Adrenal gland (tissue), 12 donors: ENCODE data around the gene CLDN24. TPM values are rescaled to one million over a fixed set of nuclear protein-coding genes. Genes with fewer than 3 reads are reported as not detected.

Experiments
- DNase-seq, 7 donors: peaks; one replicate each; pipeline ENCODE4 v3.0.0-alpha.2; 2019 to 2020
- H3K27ac ChIP-seq, 5 donors: fragments of 200-600 bp; sonication (generic) in 4 of 5; 1 replicate in 3 of 5; 2 replicates in 2 of 5; pipeline versions ENCODE4 v1.5.1 to v1.8.0; 2016 to 2020; ENCODE audit warnings: mild to moderate bottlenecking in 1 of 5
- H3K27me3 ChIP-seq: fragments of 200-600 bp; 2 replicates; pipeline ENCODE4 v1.8.0; 2021
- H3K36me3 ChIP-seq, 2 donors: fragments of 200-600 bp; replicated peaks in 1 of 2; 1 replicate in 1 of 2; 2 replicates in 1 of 2; pipeline versions ENCODE4 v1.5.1 to v1.8.0; 2018 to 2022
- H3K4me1 ChIP-seq, 2 donors: fragments of 200-600 bp; replicated peaks in 1 of 2; 1 replicate in 1 of 2; 2 replicates in 1 of 2; pipeline versions ENCODE4 v1.5.1 to v1.8.0; 2018 to 2021
- H3K4me3 ChIP-seq, 4 donors: fragments of 200-600 bp; sonication (generic) in 3 of 4; one replicate each; pipeline ENCODE4 v1.5.1; 2016 to 2018
- H3K9me3 ChIP-seq, 3 donors: fragments of 200-600 bp; sonication (generic) in 1 of 3; replicated peaks in 1 of 3; 1 replicate in 2 of 3; 2 replicates in 1 of 3; pipeline versions ENCODE4 v1.5.1 to v1.8.0; 2016 to 2021
- POLR2A ChIP-seq, 2 donors: fragments of 450-650 bp; IDR thresholded peaks; one replicate each; pipeline ENCODE4 v1.6.1; 2017; ENCODE audit warnings: antibody characterized with exemption in 2 of 2, mild to moderate bottlenecking in 2 of 2, moderate library complexity in 1 of 2
- WGBS, 4 donors: extraction: QIAGEN DNeasy Blood & Tissue Kit in 2 of 4; methylation state at CpG; one replicate each; pipeline versions ENCODE4 v1.1.5 to v1.1.7; 2013 to 2017; 5-methylcytosine and 5-hydroxymethylcytosine counted together
- intact Hi-C, 2 donors: fragments of 100-400 bp; cut with DNase I; formaldehyde crosslinking; loops; one replicate each; pipeline versions ENCODE4 v1.14.1 to v1.15.0; 2022 to 2023
- polyA plus RNA-seq, 3 donors: library from polyadenylated mRNA; stranded (reverse); fragments of 200-250 nt in 2 of 3; fragments of 350-450 nt in 1 of 3; fragmentation: Illumina TruSeq in 1 of 3; extraction: RNeasy Lipid Tissue Mini Kit (QIAGEN cat#74804) in 1 of 3; gene quantifications; one replicate each; pipeline ENCODE4 v1.2.3, GENCODE V29; 2013 to 2014
- total RNA-seq, 9 donors: library from RNA; depleted of rRNA in 4 of 9; stranded (reverse); fragments of >200 nt in 4 of 9; fragments of 120-200 nt in 1 of 9; fragmentation: NEBNext Ultra II Directional in 1 of 9; extraction: Animal tissue kit (Norgen Biotek cat#: 25700) in 1 of 9; gene quantifications; one replicate each; pipeline versions ENCODE4 v1.1.0 to v1.2.4, GENCODE V29; 2013 to 2023
- TF ChIP-seq, protein P1 (sequence below), 6 experiments: fragments of 450-650 bp in 4 of 6; fragments of 200-600 bp in 2 of 6; sonication (generic) in 1 of 6; IDR thresholded peaks; 1 replicate in 5 of 6; 2 replicates in 1 of 6; pipeline versions ENCODE4 v1.5.1 to v1.8.0; 2016 to 2021; ENCODE audit warnings: antibody characterized with exemption in 6 of 6, mild to moderate bottlenecking in 2 of 6, moderate library complexity in 1 of 6
- donor health status: healthy with polysubstance abuse.
- donor health status: Bipolar disorder and iron deficiency.
- donor health status: DM: yes; HTN: yes; CAD: no.
- donor health status: DM: no; HTN: no; CAD: no.
- donor health status: DM: no; HTN: no; CAD: no.
- donor health status: DM: yes; HTN: yes; CAD: no.

CLDN24 gene
- total and polyA plus RNA-seq, 12 donors = not detected

DNA sequence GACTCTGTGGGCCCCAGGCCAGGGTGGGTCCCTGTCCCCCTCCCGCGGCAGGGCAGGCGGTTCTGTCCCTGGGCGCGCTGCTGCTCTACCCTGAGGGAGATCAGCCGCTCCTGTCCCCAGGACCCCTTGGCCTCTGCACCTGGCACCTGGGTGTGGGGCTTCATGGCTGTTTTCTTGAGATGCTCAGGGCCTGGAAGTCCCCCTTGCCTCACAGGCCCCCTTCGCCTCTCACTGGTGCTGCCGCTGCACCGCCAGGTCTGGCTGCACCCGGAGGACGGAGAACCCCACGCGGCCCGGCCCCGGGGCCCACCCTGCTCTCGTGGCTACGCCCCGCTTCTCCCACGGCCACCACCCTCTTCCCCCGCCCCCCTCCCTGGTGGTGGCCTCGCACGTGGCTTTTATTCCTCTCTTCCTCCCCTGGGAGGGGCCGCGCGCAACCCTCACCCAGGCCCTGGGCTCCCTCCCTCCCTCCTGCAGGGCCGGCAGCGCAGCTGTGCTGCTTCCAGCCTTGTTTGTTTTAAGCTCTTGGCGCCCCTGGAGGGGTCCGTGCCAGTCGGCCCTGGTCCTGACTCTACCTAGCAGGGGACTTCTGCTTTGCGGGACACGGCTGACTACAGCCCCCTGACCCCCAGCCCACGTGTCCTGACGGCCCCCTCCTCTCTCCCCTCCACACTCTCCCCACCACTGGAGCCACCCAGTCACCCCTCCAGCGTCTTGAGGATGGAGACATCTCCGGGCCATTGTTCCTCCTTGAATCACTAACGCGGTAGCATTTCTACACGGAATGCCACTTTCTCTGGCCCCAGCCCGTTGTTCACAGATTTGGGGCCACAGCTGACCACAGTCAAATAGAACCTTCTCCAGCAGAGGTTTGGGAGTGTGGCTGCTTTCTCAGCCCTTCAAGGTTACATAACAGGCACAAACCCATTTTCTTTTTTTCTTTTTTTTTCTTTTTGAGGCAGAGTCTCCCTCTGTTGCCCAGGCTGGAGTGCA, 20.6 kb upstream of the CLDN24 start:
- H3K4me3 ChIP-seq = no peak overlapping the region
- no peak for TF ChIP-seq POLR2A (IDR thresholded peaks at IDR 0.05)
- TF ChIP-seq, protein P1, sequence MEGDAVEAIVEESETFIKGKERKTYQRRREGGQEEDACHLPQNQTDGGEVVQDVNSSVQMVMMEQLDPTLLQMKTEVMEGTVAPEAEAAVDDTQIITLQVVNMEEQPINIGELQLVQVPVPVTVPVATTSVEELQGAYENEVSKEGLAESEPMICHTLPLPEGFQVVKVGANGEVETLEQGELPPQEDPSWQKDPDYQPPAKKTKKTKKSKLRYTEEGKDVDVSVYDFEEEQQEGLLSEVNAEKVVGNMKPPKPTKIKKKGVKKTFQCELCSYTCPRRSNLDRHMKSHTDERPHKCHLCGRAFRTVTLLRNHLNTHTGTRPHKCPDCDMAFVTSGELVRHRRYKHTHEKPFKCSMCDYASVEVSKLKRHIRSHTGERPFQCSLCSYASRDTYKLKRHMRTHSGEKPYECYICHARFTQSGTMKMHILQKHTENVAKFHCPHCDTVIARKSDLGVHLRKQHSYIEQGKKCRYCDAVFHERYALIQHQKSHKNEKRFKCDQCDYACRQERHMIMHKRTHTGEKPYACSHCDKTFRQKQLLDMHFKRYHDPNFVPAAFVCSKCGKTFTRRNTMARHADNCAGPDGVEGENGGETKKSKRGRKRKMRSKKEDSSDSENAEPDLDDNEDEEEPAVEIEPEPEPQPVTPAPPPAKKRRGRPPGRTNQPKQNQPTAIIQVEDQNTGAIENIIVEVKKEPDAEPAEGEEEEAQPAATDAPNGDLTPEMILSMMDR (IDR thresholded peaks at IDR 0.05) = no peak
- WGBS, 4 donors = 19 to 32% (median 28%) methylated on average over 11 to 40 of the region's 40 CpGs
- peak in 1 of 7 donors; percentile 24 for DNase-seq
- no peak overlapping the region for H3K27ac ChIP-seq
- no peaks in the 10 kb centered on the region for H3K36me3 ChIP-seq
- H3K9me3 ChIP-seq = no peaks in the 10 kb centered on the region
- intact Hi-C loops = no loop called here
- H3K27me3 ChIP-seq = peaks cover 32% of the 10 kb centered on the region
- H3K4me1 ChIP-seq = no peaks in the 10 kb centered on the region

DNA sequence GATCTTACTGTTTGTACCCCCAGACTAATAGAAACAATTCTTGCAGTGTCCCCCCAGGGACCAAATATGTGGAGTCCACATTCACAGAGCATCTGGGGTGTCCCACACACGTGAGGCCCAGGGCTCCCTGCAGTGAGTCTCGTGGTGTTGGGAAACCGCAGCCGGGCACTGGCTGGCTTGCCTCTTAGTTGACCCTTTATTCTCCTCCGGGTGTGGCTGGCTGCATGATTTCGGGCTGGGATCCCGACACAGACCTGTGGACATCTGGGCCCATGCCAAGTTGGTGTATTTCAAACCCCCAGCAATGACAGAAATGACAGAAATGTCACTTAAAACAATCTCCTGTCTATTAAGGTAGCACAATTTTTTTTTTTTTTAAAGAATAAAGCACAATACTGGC, 15.6 kb upstream of the CLDN24 start:
- no peak overlapping the region for H3K4me3 ChIP-seq
- intact Hi-C loops = no loop called here
- H3K27ac ChIP-seq = no peak overlapping the region
- H3K36me3 ChIP-seq = no peaks in the 10 kb centered on the region
- 84 to 87% (median 85%) methylated on average over 3 to 7 of the region's 7 CpGs for WGBS, 4 donors
- DNase-seq = peak in 1 of 7 donors; percentile 39
- no peaks in the 10 kb centered on the region for H3K4me1 ChIP-seq
- no peaks in the 10 kb centered on the region for H3K9me3 ChIP-seq
- peaks cover 29% of the 10 kb centered on the region for H3K27me3 ChIP-seq
- TF ChIP-seq, protein P1 (IDR thresholded peaks at IDR 0.05) = no peak

DNA sequence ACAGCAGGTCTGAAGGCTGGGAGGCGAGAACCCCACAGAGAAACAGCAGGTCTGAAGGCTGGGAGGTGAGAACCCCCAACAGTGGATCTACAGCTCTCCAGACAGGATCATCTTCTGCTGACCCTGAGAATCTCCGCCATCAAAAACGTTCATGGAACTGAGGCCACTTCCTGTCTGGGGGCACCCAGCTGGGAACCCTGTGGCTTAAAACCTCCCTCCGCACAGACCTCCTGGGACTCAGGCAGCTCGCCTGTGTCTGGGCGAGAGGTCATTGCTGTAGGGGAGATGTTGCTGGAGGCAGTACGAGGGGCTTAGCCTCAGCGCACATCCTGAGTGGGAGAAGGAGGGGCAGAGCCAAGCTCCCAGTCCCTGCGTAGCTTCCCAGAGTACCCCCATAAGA, 15.1 kb upstream of the CLDN24 start:
- H3K27ac ChIP-seq = no peak overlapping the region
- TF ChIP-seq, protein P1 (IDR thresholded peaks at IDR 0.05) = no peak
- no peak for TF ChIP-seq POLR2A (IDR thresholded peaks at IDR 0.05)
- H3K4me3 ChIP-seq = no peak overlapping the region
- intact Hi-C loops = no loop called here
- 80 to 96% (median 86%) methylated on average over 3 to 9 of the region's 9 CpGs for WGBS, 4 donors
- peaks cover 24% of the 10 kb centered on the region for H3K27me3 ChIP-seq
- H3K36me3 ChIP-seq = no peaks in the 10 kb centered on the region
- DNase-seq = peak in 1 of 7 donors; percentile 9
- H3K4me1 ChIP-seq = no peaks in the 10 kb centered on the region
- H3K9me3 ChIP-seq = no peaks in the 10 kb centered on the region

DNA sequence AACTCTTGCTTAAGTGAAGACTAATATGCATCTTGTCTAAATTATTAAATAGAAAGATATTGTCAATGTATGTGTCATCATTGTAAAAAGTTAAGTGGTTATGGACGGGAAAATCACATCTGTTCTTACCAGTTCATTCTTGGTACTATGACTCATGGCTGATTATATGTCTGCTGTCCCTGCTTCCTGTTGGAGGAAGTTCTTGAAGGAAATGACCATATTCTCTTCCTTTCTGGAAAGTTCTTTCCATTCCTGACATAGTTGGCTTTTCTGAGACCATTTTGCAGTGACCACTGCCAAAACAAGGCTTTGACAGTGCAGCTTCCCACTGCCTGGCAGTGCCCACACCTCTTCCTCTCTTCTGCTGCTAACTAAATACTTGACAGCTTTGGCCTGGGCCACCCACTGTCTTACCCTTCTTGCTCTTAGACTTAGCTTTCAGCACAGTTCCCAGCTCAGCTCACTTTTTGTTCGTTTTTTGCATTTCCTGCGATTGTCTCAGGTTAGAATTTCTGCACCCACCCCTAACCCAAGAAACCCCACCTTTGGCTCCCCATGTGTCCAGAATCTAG, 13.2 kb upstream of the CLDN24 start:
- intact Hi-C loops = no loop called here
- peak in 1 of 7 donors; percentile 37 for DNase-seq
- no peaks in the 10 kb centered on the region for H3K4me1 ChIP-seq
- H3K27me3 ChIP-seq = peaks cover 19% of the 10 kb centered on the region
- H3K9me3 ChIP-seq = no peaks in the 10 kb centered on the region
- H3K27ac ChIP-seq = no peak overlapping the region
- H3K36me3 ChIP-seq = no peaks in the 10 kb centered on the region
- WGBS, 4 donors = 43 to 71% (median 57%) methylated on average over 3 of the region's 3 CpGs
- no peak for TF ChIP-seq POLR2A (IDR thresholded peaks at IDR 0.05)
- H3K4me3 ChIP-seq = no peak overlapping the region
